SJSA1 (cell line): Measurements from ENCODE around the gene AMDHD1. TPM values are rescaled to one million over a fixed set of nuclear protein-coding genes. Genes with fewer than 3 reads are reported as not detected.

Source experiments
- DNase-seq, 2 experiments: peaks; one replicate each; pipeline ENCODE4 v3.0.0-alpha.2; 2015 to 2020; ENCODE audit warnings: low spot score in 2 of 2, low read depth in 1 of 2
- H3K27ac ChIP-seq: fragments of 250-450 bp; sonication (Bioruptor Pico); 2 replicates; pipeline ENCODE4 v1.5.1; 2020; ENCODE audit warnings: mild to moderate bottlenecking, moderate library complexity
- H3K27me3 ChIP-seq: fragments of 250-450 bp; sonication (Bioruptor Pico); replicated peaks from 2 replicates; pipeline ENCODE4 v1.5.1; 2020; ENCODE audit warnings: mild to moderate bottlenecking, moderate library complexity
- H3K36me3 ChIP-seq: fragments of 250-450 bp; sonication (Bioruptor Pico); 2 replicates; pipeline ENCODE4 v1.5.1; 2020; ENCODE audit warnings: mild to moderate bottlenecking
- H3K4me1 ChIP-seq: fragments of 250-450 bp; sonication (Bioruptor Pico); replicated peaks from 2 replicates; pipeline ENCODE4 v1.6.1; 2021; ENCODE audit warnings: mild to moderate bottlenecking
- H3K4me3 ChIP-seq: fragments of 250-450 bp; sonication (Bioruptor Pico); 2 replicates; pipeline ENCODE4 v1.5.1; 2020; ENCODE audit warnings: mild to moderate bottlenecking
- H3K9me3 ChIP-seq: fragments of 250-450 bp; sonication (Bioruptor Pico); replicated peaks from 2 replicates; pipeline ENCODE4 v1.5.1; 2020; ENCODE audit warnings: mild to moderate bottlenecking
- total RNA-seq: library from RNA; depleted of rRNA; stranded (reverse); fragments of >200 nt; shearing (Covaris generic); gene quantifications from 2 replicates; pipeline ENCODE4 v1.2.3, GENCODE V29; 2014; rRNA removed

The AMDHD1 gene
- total RNA-seq, 1 experiment from 2014 or later = 1.7 TPM

GRCh38 chr12:96014943-96015599 lies 71.9 kb downstream of the AMDHD1 start:
- Histone ChIP-seq H3K36me3 (peaks cover 71% of the 10 kb centered on the region), H3K9me3 (no peaks in the 10 kb centered on the region), H3K4me1 (no peaks in the 10 kb centered on the region), H3K27ac (no peak overlapping the region), H3K27me3 (no peaks in the 10 kb centered on the region), H3K4me3 (no peak overlapping the region)
- no peak for DNase-seq

- Histone ChIP-seq H3K9me3 (no peaks in the 10 kb centered on the region), H3K36me3 (peaks cover 68% of the 10 kb centered on the region), H3K27me3 (no peaks in the 10 kb centered on the region), H3K4me3 (no peak overlapping the region), H3K4me1 (no peaks in the 10 kb centered on the region), H3K27ac (no peak overlapping the region)
- DNase-seq = peak; percentile 77 to 88
Measured at GRCh38 chr12:96015672-96016071, 72.5 kb downstream of the AMDHD1 start.

Other genes with a start within 250 kb of the AMDHD1 start
- 44.9 and 59.5 TPM in 2 replicates for gene NTN4, start 152.6 kb upstream of the AMDHD1 start, total RNA-seq
- gene SNRPF, start 84.4 kb upstream of the AMDHD1 start, total RNA-seq = 25.9 and 32.0 TPM in 2 replicates
- 0.39 TPM in 1 of 2 replicates, not detected in the other for gene CCDC38, start 717 bp upstream of the AMDHD1 start, total RNA-seq
- 0.18 and 0.34 TPM in 2 replicates for gene HAL, start 53.0 kb downstream of the AMDHD1 start, total RNA-seq
- gene LTA4H, start 92.3 kb downstream of the AMDHD1 start, total RNA-seq = 537 and 538 TPM in 2 replicates